Stimulated activated CD4-positive, alpha-beta T cell treated with anti-CD3 and anti-CD28 coated beads, Interleukin-4, amount 100 ng/mL, for 48 hours (primary cell): ENCODE results near the gene LRIG3.
"Not testable (repeated sequence)": the region's sequence is repeated elsewhere in the genome, so short reads cannot be mapped to it uniquely, and the experiment has no call there.

ENCODE experiments used
- DNase-seq, 2 donors: peaks; one replicate each; pipeline ENCODE4 v3.0.0-alpha.2; 2020; ENCODE audit warnings: low read depth in 2 of 2

The LRIG3 gene

GRCh38 chr12:58855630-58856029 is 64.7 kb downstream of the LRIG3 start:
- not testable (repeated sequence) for DNase-seq

GRCh38 chr12:58850826-58851225 is 69.5 kb downstream of the LRIG3 start:
- DNase-seq: no peak

GRCh38 chr12:58847901-58848600 is 72.3 kb downstream of the LRIG3 start:
- no peak for DNase-seq

GRCh38 chr12:58844161-58844560 is 76.1 kb downstream of the LRIG3 start:
- DNase-seq: no peak

- DNase-seq: no peak
These were observed 79.1 kb downstream of the LRIG3 start for GRCh38 chr12:58841058-58841798.

- DNase-seq: no peak
These were observed 86.5 kb downstream of the LRIG3 start for GRCh38 chr12:58833853-58834252.

- no peak for DNase-seq
These were observed 87.4 kb downstream of the LRIG3 start for GRCh38 chr12:58832920-58833319.
